ENCODE data around the gene IL17C. TPM values are rescaled to one million over a fixed set of nuclear protein-coding genes. Genes with fewer than 3 reads are reported as not detected.

Gene IL17C
- total RNA-seq, 2 experiments from 2014 or later = 0.86 TPM; not detected in 1

- Histone ChIP-seq H3K4me2 (ENCODE audit: low read length) (no peak overlapping the region), H4K20me1 (ENCODE audit: insufficient read depth, low read length) (no peaks in the 10 kb centered on the region), H3K9me2 (ENCODE audit: insufficient read depth, low read length) (no peaks in the 10 kb centered on the region), H2AFZ (ENCODE audit: low read length) (no peak overlapping the region), H3K9me3 (ENCODE audit: low read length) (no peaks in the 10 kb centered on the region), H3K4me1 (ENCODE audit: insufficient read depth, low read length, poor library complexity, severe bottlenecking) (peaks cover 18% of the 10 kb centered on the region), H3K79me2 (ENCODE audit: insufficient read depth, low read depth, low read length) (no peaks in the 10 kb centered on the region), H3K27ac (ENCODE audit: low read depth, low read length, poor library complexity, severe bottlenecking) (no peak overlapping the region), H3K4me3 (ENCODE audit: low read depth, low read length, poor library complexity, severe bottlenecking) (no peak overlapping the region), H3K36me3 (ENCODE audit: insufficient read depth, low read length) (peaks cover 75% of the 10 kb centered on the region)
- no TSS peak for BruUV-seq (replicated peaks)
- no peak for DNase-seq (ENCODE audit: low spot score)
- CTCF ChIA-PET (ENCODE audit: unreplicated experiment) = no interaction called here
- TF ChIP-seq, protein P1, sequence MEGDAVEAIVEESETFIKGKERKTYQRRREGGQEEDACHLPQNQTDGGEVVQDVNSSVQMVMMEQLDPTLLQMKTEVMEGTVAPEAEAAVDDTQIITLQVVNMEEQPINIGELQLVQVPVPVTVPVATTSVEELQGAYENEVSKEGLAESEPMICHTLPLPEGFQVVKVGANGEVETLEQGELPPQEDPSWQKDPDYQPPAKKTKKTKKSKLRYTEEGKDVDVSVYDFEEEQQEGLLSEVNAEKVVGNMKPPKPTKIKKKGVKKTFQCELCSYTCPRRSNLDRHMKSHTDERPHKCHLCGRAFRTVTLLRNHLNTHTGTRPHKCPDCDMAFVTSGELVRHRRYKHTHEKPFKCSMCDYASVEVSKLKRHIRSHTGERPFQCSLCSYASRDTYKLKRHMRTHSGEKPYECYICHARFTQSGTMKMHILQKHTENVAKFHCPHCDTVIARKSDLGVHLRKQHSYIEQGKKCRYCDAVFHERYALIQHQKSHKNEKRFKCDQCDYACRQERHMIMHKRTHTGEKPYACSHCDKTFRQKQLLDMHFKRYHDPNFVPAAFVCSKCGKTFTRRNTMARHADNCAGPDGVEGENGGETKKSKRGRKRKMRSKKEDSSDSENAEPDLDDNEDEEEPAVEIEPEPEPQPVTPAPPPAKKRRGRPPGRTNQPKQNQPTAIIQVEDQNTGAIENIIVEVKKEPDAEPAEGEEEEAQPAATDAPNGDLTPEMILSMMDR (conservative IDR thresholded peaks at IDR 0.05; ENCODE audit: low read length) = no peak
- TF ChIP-seq EZH2phosphoT487 (IDR thresholded peaks at IDR 0.05; ENCODE audit: borderline replicate concordance, low read depth, low read length) = no peak
- POLR2A ChIA-PET = no interaction called here
- intact Hi-C loops (cut with micrococcal nuclease; ENCODE audit: unreplicated experiment) = loop anchor here (5.0 kb wide), 2 partner anchors 72 to 188 kb away; no protein-coding TSS in a partner anchor
These were observed 8.5 kb upstream of the IL17C start for GRCh38 chr16:88629835-88630234.

GRCh38 chr16:88630433-88630832, 7.9 kb upstream of the IL17C start:
- no peak overlapping the region for H2AFZ ChIP-seq (ENCODE audit: low read length)
- H3K27ac ChIP-seq (ENCODE audit: low read depth, low read length, poor library complexity, severe bottlenecking) = no peak overlapping the region
- H3K79me2 ChIP-seq (ENCODE audit: insufficient read depth, low read depth, low read length) = no peaks in the 10 kb centered on the region
- H3K36me3 ChIP-seq (ENCODE audit: insufficient read depth, low read length) = peaks cover 69% of the 10 kb centered on the region
- no peak overlapping the region for H3K4me3 ChIP-seq (ENCODE audit: low read depth, low read length, poor library complexity, severe bottlenecking)
- intact Hi-C loops (cut with micrococcal nuclease; ENCODE audit: unreplicated experiment) = loop anchor here (5.0 kb wide), 2 partner anchors 72 to 188 kb away; no protein-coding TSS in a partner anchor
- TF ChIP-seq, protein P1 (conservative IDR thresholded peaks at IDR 0.05; ENCODE audit: low read length) = no peak
- no peak for TF ChIP-seq EZH2phosphoT487 (IDR thresholded peaks at IDR 0.05; ENCODE audit: borderline replicate concordance, low read depth, low read length)
- ChIA-PET POLR2A (no interaction called here), CTCF (ENCODE audit: unreplicated experiment) (no interaction called here)
- no peak overlapping the region for H3K4me2 ChIP-seq (ENCODE audit: low read length)
- H4K20me1 ChIP-seq (ENCODE audit: insufficient read depth, low read length) = no peaks in the 10 kb centered on the region
- no TSS peak for BruUV-seq (replicated peaks)
- H3K4me1 ChIP-seq (ENCODE audit: insufficient read depth, low read length, poor library complexity, severe bottlenecking) = peaks cover 22% of the 10 kb centered on the region
- DNase-seq (ENCODE audit: low spot score) = no peak
- H3K9me2 ChIP-seq (ENCODE audit: insufficient read depth, low read length) = no peaks in the 10 kb centered on the region
- H3K9me3 ChIP-seq (ENCODE audit: low read length) = no peaks in the 10 kb centered on the region

DNA sequence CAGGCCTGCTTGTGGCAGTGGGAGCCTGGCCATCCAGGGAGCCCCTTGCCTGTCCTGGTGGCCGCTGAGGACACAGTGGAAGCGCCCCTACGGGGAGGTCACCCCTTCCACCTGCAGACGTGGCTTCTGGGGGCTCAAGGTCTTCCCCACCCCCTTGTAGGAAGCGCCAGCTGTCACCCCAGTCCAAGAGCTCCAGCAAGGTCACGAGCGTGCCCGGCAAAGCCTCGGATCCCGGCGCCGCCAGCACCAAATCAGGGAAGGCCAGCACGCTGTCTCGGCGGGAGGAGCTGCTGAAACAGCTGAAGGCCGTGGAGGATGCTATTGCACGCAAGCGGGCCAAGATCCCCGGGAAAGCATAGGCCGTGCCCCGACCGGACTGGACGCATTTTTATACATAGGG, 7.4 kb upstream of the IL17C start:
- POLR2A ChIA-PET = no interaction called here
- Histone ChIP-seq H3K79me2 (ENCODE audit: insufficient read depth, low read depth, low read length) (no peaks in the 10 kb centered on the region), H3K4me3 (ENCODE audit: low read depth, low read length, poor library complexity, severe bottlenecking) (no peak overlapping the region), H4K20me1 (ENCODE audit: insufficient read depth, low read length) (no peaks in the 10 kb centered on the region), H3K4me1 (ENCODE audit: insufficient read depth, low read length, poor library complexity, severe bottlenecking) (peaks cover 22% of the 10 kb centered on the region), H2AFZ (ENCODE audit: low read length) (no peak overlapping the region), H3K27ac (ENCODE audit: low read depth, low read length, poor library complexity, severe bottlenecking) (no peak overlapping the region), H3K9me3 (ENCODE audit: low read length) (no peaks in the 10 kb centered on the region), H3K36me3 (ENCODE audit: insufficient read depth, low read length) (peaks cover 65% of the 10 kb centered on the region), H3K9me2 (ENCODE audit: insufficient read depth, low read length) (no peaks in the 10 kb centered on the region), H3K4me2 (ENCODE audit: low read length) (no peak overlapping the region)
- no peak for DNase-seq (ENCODE audit: low spot score)
- CTCF ChIA-PET (ENCODE audit: unreplicated experiment) = no interaction called here
- intact Hi-C loops (cut with micrococcal nuclease; ENCODE audit: unreplicated experiment) = loop anchor here (5.0 kb wide), 2 partner anchors 71 to 189 kb away; no protein-coding TSS in a partner anchor
- TF ChIP-seq EZH2phosphoT487 (IDR thresholded peaks at IDR 0.05; ENCODE audit: borderline replicate concordance, low read depth, low read length) = no peak
- TF ChIP-seq, protein P1 (conservative IDR thresholded peaks at IDR 0.05; ENCODE audit: low read length) = no peak
- BruUV-seq (replicated peaks) = no TSS peak
